Amniotic stem cell (primary cell): ENCODE data around the gene TUBAL3.
A peak's percentile ranks its signal among the peaks of the same experiment; 100 is the strongest.
"Not testable (repeated sequence)": the region's sequence is repeated elsewhere in the genome, so short reads cannot be mapped to it uniquely, and the experiment has no call there.

Experiments
- DNase-seq: peaks from one replicate; lab custom pipeline; 2025; lab: John Stamatoyannopoulos, UW

The TUBAL3 gene

DNA sequence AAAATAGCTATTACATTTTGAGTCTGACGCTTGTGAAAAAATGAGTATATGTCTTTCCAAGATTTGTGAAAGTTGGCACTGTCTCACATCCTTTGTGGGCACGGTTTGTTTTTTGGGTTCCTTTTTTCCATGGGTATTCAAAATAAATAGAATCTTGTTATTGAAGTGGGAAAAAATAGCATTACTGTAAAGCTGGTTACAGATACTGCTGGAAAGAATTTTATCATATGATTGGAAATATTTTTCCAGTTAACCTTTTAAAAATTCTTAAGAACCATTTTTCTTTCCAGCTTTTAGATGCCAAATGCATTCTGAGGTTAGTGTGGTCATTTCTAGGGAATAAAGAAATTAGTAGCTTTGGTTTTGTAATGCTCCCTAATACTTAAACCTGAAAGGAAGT lies 19.1 kb upstream of the TUBAL3 start:
- DNase-seq = no peak

DNA sequence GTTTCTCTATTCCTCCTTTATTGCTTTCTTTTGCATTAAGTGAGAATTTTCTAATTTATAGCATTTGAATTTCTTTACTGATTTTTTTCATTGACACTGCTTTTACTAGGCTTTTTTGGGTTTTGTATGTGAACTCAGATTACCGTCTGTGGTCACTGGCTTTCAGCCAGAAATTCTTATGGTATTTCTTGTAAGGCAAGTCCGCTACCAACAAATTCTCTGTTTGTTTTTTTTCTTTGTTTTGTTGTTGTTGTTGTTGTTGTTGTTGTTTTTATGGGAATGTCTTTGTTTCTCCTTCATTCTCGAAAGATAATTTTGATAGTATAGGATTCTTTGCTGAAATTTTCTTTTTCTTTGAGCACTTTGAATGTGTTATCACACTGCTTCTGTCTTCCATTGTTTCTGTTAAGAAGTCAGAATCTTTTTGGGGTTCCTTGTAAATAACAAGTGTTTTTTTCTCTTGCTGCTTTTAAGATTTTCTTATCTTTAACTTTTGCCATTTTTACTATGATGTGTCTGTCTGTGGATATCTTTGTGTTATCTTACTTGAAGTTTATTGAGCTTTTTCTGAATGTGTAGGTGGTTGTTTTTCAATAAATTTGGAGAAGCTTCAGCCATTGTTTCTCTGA lies 15.0 kb upstream of the TUBAL3 start:
- no peak for DNase-seq

- no peak for DNase-seq
Observed at GRCh38 chr10:5418584-5418983, 14.0 kb upstream of the TUBAL3 start.

- no peak for DNase-seq
Observed at GRCh38 chr10:5416981-5417380, 12.4 kb upstream of the TUBAL3 start.

- DNase-seq = no peak
Observed at GRCh38 chr10:5413012-5413938, 8.6 kb upstream of the TUBAL3 start.

DNA sequence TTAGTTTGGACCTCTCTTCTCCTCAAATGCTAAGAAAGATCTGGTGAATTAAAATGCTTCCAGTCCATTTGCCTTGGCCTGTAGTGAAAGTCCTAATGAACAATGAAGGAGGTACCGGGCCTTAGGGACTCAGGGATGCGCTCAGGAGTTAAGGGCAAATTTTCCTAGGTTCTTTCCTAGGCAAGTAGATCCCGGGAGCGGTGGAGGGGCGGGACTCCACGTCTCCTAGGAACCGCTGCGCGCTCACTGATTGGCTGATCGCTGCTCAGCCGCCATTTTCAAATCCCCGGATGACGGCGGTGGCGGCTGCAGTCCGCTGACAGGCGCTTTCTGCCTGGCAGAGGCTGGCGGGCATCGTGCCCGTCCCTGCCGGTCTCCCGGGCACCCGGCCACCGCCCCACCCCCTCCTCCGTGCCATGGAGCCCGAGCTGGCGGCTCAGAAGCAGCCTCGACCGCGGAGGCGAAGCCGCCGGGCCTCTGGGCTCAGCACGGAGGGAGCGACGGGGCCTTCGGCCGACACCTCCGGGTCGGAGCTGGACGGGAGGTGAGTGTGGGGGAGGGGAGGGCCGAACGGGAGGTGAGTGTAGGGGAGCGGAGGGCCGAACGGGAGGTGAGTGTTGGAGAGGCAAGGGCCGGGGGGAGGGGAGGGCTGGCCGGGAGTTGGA lies 7.8 kb upstream of the TUBAL3 start, which contains the start of gene NET1:
Gene NET1 (plus strand): TSS at position 281 of the 665 bp plus-strand sequence. CDS start 136 bp downstream, at position 417.
- peak; percentile 65 for DNase-seq

GRCh38 chr10:5411941-5412276 lies 7.3 kb upstream of the TUBAL3 start:
- DNase-seq = no peak

DNA sequence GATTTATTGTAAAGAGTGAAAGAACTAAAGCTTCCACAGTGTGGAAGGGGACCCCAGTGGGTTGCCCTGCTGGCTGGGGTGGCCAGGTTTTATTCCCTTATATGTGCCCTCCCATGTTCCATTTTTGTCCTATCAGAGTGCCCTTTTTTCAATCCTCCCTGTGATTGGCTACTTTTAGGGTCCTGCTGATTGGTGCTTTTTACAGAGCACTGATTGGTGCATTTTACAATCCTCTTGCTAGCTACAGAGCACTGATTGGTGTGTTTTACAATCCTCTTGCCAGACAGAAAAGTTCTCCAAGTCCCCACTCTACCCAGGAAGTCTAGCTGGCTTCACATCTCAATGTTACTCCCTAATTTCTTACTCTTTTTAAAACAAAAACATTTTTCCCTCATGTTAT lies 6.2 kb upstream of the TUBAL3 start:
- DNase-seq = not testable (repeated sequence)

DNA sequence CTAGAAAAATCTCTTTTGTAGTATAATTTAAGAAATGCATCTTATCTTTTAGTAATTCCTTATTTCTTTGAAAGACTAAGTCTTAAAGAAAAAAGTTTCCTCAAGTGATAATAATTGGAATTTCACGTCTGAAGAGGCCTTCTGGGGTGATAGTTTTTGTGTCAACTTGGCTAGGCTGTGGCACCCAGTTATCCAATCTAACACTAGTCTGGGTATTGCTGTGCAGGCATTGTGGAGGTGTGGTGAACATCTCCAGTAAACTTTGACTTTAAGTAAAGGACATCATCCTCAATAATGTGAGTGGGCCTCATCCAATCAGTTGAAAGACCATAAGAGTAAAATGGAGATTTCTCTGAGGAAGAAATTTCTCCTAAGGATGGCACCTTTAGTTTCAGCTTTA lies 2.3 kb upstream of the TUBAL3 start:
- no peak for DNase-seq

GRCh38 chr10:5402798-5403197 lies 1.8 kb downstream of the TUBAL3 start:
- DNase-seq = no peak

DNA sequence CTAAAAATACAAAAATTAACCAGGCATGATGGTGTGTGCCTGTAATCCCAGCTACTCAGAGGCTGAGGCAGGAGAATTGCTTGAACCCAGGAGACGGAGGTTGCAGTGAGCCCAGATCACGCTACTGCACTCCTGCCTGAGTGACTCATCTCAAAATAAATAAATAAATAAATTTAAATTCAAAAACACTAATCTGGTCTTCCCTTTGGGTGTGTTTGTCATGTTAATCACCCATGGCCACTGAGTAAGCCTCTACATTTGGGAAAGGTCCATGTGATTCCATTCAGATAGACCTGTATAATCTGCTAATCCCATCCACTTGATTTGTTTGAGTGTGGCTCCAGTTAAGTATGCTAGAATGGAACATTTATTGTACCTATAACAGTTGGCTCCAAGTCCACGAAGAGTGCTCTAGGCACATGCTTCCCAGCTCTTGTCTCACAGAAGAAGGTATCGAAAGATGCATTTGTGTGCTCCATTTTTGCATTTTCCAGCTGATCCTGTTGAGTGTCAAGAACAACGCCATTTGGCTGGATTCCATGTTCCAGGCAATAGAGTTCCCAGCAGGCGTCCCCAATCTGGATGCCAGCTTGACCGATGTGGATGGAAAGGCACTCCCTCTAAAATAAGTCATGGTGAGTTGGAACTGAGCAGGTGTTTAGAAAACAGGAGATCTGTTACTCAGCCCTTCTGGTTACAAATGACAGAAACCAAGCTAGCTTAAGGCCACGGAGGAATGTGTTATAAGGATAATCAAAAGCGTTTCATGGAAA lies 4.0 kb downstream of the TUBAL3 start:
- DNase-seq = no peak

GRCh38 chr10:5399332-5399731 lies 5.3 kb downstream of the TUBAL3 start:
- no peak for DNase-seq

DNA sequence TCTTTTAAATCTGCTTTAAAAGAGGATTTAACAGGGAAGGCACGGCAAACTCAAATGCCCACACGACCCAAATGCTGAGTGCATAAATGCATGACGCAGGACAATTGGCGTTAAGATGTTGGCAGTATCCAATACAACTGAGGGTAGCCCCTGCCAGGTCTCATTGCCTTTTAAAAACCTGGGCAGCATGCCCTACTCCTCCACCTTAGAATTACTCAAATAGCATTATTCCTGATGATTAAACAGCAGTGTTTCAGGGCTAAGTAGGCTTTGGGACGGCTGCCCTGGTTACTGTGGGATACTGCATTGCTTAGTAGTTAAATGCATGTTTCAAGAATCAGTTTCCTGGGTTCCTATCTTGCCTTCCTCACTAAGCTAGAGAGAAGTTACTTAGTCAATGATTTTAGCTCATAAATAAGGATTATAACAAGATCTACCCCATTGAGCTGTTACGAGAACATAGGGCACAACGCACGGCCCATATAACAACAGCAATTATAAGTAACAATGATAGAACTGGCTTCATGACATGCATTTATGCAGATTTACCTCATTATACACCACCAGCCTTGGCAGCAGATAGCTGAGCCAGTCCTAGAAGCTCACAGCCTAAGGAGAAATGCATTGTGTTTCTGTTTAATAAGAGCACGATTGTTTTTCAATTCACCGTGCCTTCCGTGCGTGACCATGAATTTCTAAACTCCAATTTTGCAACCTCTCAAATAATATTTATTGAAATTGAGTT lies 7.9 kb downstream of the TUBAL3 start:
- DNase-seq = no peak

DNA sequence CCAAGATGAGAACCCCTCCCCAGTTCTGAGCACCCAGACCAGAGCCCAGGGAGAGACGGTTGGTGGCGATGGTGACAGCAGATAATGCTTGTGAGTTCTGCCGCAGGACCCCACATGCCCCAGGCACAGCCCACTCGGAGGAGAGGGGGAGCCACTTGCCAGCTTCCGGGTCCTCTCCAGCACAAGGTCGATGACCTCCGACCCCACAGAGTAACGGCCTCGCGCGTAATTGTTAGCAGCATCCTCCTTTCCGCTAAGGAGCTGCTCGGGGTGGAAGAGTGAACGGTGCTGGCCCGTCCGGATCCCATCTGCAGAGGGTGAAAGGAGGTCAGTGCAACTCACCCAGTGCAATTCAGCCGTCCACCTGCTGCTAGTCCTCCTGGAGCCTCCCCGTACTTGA lies 9.5 kb downstream of the TUBAL3 start:
- no peak for DNase-seq

- no peak for DNase-seq
Observed at GRCh38 chr10:5393529-5393928, 11.1 kb downstream of the TUBAL3 start.

DNA sequence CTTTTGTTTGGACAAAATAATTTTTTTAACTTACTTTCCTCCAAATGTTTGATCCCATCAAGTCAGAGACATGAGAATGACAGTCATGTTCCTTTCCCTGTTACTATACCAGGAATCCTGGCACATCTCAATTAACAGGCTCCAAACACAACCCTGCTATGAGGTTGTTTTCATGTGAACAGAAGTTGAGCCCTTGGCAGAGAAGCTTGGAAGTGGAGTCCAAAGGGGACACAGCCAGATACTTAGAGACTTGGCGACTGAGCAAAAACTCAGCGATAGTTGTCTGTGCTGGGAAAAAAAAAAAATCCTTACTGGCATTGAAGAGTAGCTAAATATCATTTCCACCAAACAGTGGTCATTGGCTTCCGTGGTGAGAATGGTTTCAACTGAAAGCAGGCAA lies 12.8 kb downstream of the TUBAL3 start:
- no peak for DNase-seq

GRCh38 chr10:5390607-5391205 lies 13.9 kb downstream of the TUBAL3 start:
- DNase-seq = no peak

DNA sequence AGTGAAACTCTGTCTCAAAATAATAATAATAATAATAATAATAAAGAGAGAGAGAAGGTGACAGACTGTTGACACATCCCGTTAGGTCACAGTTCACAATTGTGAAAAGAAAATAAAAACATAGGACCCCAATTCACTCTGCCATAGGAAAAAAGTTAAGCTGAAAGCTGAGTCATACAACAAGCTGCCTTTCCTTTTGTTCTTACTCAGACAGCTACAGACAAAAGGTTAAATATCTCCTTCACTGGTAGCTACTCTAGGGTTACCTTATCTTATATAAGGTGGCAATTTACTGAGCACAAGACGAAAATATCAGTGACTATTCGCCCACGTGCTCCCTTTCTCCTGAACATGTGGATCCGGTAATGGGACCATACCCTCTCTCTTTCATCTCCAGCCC lies 17.5 kb downstream of the TUBAL3 start:
- DNase-seq = no peak

GRCh38 chr10:5385224-5385623 lies 19.4 kb downstream of the TUBAL3 start:
- DNase-seq = no peak

- DNase-seq = no peak
Observed at GRCh38 chr10:5381187-5381586, 23.4 kb downstream of the TUBAL3 start.

DNA sequence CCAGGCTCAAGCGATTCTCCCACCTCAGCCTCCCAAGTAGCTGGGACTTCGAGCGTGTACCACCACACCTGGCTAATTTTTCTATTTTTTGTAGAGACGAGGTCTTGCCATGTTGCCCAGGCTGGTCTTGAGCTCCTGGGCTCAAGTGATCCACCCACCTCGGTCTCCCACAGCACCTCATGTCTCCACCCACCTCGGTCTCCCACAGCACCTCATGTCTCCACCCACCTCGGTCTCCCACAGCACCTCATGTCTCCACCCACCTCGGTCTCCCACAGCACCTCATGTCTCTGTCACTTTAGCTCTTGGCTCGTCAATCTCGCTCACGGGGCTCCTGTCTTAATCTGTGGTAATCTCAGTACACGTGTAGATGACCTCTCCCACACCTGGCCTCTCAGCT lies 24.2 kb downstream of the TUBAL3 start:
- not testable (repeated sequence) for DNase-seq
